MM.1S (cell line): ENCODE results near the gene SLCO3A1.

Experiments used
- CTCF ChIP-seq: fragments of 300-600 bp; sonication (generic); IDR thresholded peaks from 2 replicates; pipeline ENCODE4 v1.5.1; 2016; ENCODE audit warnings: antibody characterized with exemption, low read length, mixed read lengths
- EZH2 ChIP-seq: fragments of 300-600 bp; sonication (generic); optimal IDR thresholded peaks from 2 replicates; pipeline ENCODE3; 2017; ENCODE audit warnings: low read depth, mild to moderate bottlenecking, antibody characterized with exemption, low read length, mixed read lengths

- TF ChIP-seq CTCF (no peak), EZH2 (no peak)
These were observed 209.0 kb downstream of the SLCO3A1 start for GRCh38 chr15:92062505-92062904.
